ENCODE data around the gene CCL27. TPM values are rescaled to one million over a fixed set of nuclear protein-coding genes. Genes with fewer than 3 reads are reported as not detected.

CCL27 gene
- polyA plus RNA-seq, 2 of the 4 experiments (the other 2 are of a cell fraction): 0.22 to 0.27 TPM

DNA sequence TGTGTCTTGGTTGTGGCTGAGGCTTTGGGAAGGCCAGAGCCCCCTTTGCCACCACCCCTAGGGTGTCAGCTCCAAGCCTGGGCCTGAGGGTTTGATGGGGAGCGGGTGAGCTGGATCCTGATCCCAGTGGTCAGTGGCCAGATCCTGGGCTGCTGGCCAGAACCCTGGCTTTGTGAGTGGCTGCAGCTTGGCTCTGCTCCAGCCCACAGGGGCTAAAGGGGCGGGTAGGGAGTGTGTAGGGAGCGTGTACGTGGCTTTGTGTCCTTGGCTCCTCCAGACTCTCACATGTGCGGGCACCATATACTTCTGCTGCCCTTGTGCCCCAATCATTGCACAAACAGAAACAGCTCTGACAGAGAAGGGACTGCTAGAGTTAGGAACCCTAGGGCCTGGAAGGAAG is 11.6 kb downstream of the CCL27 start (continued):
- TF ChIP-seq, protein P1, sequence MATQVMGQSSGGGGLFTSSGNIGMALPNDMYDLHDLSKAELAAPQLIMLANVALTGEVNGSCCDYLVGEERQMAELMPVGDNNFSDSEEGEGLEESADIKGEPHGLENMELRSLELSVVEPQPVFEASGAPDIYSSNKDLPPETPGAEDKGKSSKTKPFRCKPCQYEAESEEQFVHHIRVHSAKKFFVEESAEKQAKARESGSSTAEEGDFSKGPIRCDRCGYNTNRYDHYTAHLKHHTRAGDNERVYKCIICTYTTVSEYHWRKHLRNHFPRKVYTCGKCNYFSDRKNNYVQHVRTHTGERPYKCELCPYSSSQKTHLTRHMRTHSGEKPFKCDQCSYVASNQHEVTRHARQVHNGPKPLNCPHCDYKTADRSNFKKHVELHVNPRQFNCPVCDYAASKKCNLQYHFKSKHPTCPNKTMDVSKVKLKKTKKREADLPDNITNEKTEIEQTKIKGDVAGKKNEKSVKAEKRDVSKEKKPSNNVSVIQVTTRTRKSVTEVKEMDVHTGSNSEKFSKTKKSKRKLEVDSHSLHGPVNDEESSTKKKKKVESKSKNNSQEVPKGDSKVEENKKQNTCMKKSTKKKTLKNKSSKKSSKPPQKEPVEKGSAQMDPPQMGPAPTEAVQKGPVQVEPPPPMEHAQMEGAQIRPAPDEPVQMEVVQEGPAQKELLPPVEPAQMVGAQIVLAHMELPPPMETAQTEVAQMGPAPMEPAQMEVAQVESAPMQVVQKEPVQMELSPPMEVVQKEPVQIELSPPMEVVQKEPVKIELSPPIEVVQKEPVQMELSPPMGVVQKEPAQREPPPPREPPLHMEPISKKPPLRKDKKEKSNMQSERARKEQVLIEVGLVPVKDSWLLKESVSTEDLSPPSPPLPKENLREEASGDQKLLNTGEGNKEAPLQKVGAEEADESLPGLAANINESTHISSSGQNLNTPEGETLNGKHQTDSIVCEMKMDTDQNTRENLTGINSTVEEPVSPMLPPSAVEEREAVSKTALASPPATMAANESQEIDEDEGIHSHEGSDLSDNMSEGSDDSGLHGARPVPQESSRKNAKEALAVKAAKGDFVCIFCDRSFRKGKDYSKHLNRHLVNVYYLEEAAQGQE (IDR thresholded peaks at IDR 0.05): no peak
- TF ChIP-seq MAZ (IDR thresholded peaks at IDR 0.05; ENCODE audit: borderline replicate concordance, low read depth, low read length) (no peak), RARB (CRISPR knock-in tag; IDR thresholded peaks at IDR 0.05) (no peak), FOSL2 (IDR thresholded peaks at IDR 0.05) (no peak), FOSL2 (CRISPR knock-in tag; IDR thresholded peaks at IDR 0.05) (no peak), MYC (IDR thresholded peaks at IDR 0.05; ENCODE audit: borderline replicate concordance, low read length) (no peak), FOSB (CRISPR knock-in tag; IDR thresholded peaks at IDR 0.05) (no peak)

DNA sequence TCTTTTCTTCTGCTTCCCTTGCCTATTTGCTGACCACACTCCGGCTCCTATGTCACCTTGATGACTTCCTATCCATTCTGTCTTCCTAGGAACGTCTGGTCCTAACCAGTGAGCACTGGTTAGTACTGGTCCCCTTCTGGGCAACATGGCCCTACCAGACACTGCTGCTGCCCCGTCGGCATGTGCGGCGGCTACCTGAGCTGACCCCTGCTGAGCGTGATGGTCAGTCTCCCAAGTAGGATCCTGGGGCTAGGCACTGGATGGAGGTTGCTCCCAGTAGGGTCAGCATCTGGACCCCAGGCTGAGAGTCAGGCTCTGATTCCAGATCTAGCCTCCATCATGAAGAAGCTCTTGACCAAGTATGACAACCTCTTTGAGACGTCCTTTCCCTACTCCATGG is 13.8 kb downstream of the CCL27 start:
- DNase-seq (ENCODE audit: low read depth in 1 of 2, low spot score in 1 of 2) (no peak), FAIRE-seq (no peak), ATAC-seq (no peak)
- 90% methylated on average over 8 of the region's 8 CpGs for WGBS (ENCODE audit: missing lambda C conversion rate)
- Histone ChIP-seq H3K4me2 (no peak overlapping the region), H3K27ac (no peak overlapping the region), H3K4me3 (no peak overlapping the region), H3K9me3 (no peaks in the 10 kb centered on the region), H3K4me1 (peaks cover 40% of the 10 kb centered on the region)
- ChIA-PET POLR2A (interaction anchor here (0.6 kb wide), 1 partner anchor 528 kb away, joined by 4 read pairs; no protein-coding TSS in a partner anchor), CTCF (interaction anchor here (2.6 to 22.6 kb wide), 3 partner anchors 12 to 54 kb away, joined by 14 to 288 read pairs (median 107); partner anchors contain the start of genes CCL27 and SIGMAR1)
- no peak for TF ChIP-seq EHF (CRISPR knock-in tag; IDR thresholded peaks at IDR 0.05)
- no peak for TF ChIP-seq RARB (CRISPR knock-in tag; IDR thresholded peaks at IDR 0.05)
- TF ChIP-seq MYC (IDR thresholded peaks at IDR 0.05; ENCODE audit: borderline replicate concordance, low read length): no peak
- no peak for TF ChIP-seq TP53 (CRISPR knock-in tag; IDR thresholded peaks at IDR 0.05)
- no peak for TF ChIP-seq HOXA7 (CRISPR knock-in tag; IDR thresholded peaks at IDR 0.05)

DNA sequence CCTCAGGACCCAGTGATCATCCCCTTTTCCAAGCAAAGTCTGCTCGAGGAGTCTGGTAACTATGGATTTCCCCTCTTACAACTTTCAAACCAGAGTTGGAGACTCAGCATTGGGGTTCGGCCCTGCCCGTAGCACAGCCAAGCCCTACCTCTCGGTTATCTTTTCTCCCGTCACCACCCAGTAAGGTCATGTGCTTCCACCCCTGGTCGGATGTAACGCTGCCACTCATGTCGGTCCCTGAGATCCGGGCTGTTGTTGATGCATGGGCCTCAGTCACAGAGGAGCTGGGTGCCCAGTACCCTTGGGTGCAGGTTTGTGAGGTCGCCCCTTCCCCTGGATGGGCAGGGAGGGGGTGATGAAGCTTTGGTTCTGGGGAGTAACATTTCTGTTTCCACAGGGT is 14.8 kb downstream of the CCL27 start:
- CTCF ChIA-PET: interaction anchor here (0.6 to 22.6 kb wide), 7 partner anchors 11 to 946 kb away, joined by 3 to 288 read pairs (median 7); partner anchors contain the start of genes CCL27, RPP25L and SIGMAR1
- no peak for FAIRE-seq

More for the DNA sequence above, 14.8 kb downstream of the CCL27 start:
- H3K9me3 ChIP-seq: no peaks in the 10 kb centered on the region
- DNase-seq (ENCODE audit: low read depth in 1 of 2, low spot score in 1 of 2): no peak
- POLR2A ChIA-PET: interaction anchor here (2.0 kb wide), 1 partner anchor 10 kb away, joined by 17 read pairs; the partner anchor contains the start of gene SIGMAR1
- H3K4me1 ChIP-seq: peaks cover 36% of the 10 kb centered on the region
- WGBS (ENCODE audit: missing lambda C conversion rate): 92% methylated on average over 10 of the region's 10 CpGs
- ATAC-seq: no peak
- TF ChIP-seq, protein P2, sequence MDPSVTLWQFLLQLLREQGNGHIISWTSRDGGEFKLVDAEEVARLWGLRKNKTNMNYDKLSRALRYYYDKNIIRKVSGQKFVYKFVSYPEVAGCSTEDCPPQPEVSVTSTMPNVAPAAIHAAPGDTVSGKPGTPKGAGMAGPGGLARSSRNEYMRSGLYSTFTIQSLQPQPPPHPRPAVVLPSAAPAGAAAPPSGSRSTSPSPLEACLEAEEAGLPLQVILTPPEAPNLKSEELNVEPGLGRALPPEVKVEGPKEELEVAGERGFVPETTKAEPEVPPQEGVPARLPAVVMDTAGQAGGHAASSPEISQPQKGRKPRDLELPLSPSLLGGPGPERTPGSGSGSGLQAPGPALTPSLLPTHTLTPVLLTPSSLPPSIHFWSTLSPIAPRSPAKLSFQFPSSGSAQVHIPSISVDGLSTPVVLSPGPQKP (IDR thresholded peaks at IDR 0.05; ENCODE audit: low read depth, low read length): no peak
- TF ChIP-seq KDM5A (IDR thresholded peaks at IDR 0.05) (no peak), POLR2AphosphoS2 (conservative IDR thresholded peaks at IDR 0.05; ENCODE audit: low read length) (no peak), TP53 (CRISPR knock-in tag; IDR thresholded peaks at IDR 0.05) (no peak), MAZ (IDR thresholded peaks at IDR 0.05; ENCODE audit: borderline replicate concordance, low read depth, low read length) (no peak), SREBF2 (IDR thresholded peaks at IDR 0.05) (no peak), NFE2L2 (conservative IDR thresholded peaks at IDR 0.05; ENCODE audit: low read length) (no peak), HOXA7 (CRISPR knock-in tag; IDR thresholded peaks at IDR 0.05) (no peak)
- TF ChIP-seq, protein P3, sequence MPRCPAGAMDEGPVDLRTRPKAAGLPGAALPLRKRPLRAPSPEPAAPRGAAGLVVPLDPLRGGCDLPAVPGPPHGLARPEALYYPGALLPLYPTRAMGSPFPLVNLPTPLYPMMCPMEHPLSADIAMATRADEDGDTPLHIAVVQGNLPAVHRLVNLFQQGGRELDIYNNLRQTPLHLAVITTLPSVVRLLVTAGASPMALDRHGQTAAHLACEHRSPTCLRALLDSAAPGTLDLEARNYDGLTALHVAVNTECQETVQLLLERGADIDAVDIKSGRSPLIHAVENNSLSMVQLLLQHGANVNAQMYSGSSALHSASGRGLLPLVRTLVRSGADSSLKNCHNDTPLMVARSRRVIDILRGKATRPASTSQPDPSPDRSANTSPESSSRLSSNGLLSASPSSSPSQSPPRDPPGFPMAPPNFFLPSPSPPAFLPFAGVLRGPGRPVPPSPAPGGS (IDR thresholded peaks at IDR 0.05): no peak
- TF ChIP-seq, protein P4, sequence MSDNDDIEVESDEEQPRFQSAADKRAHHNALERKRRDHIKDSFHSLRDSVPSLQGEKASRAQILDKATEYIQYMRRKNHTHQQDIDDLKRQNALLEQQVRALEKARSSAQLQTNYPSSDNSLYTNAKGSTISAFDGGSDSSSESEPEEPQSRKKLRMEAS (IDR thresholded peaks at IDR 0.05): no peak
- H3K4me3 ChIP-seq: peak overlapping the region; percentile 60
- H3K4me2 ChIP-seq: peak overlapping the region; percentile 94
- H3K27ac ChIP-seq: peak overlapping the region in 1 of 2 experiments; percentile 94; a peak in 2 of 6 replicates
